Measurements from ENCODE around the gene CERCAM. TPM values are rescaled to one million over a fixed set of nuclear protein-coding genes. Genes with fewer than 3 reads are reported as not detected.

The CERCAM gene
- total and polyA plus RNA-seq, 2 experiments from 2014 or later: 525 to 596 TPM

- Histone ChIP-seq H3K27ac (no peak overlapping the region), H3K9me2 (ENCODE audit: insufficient read depth) (no peaks in the 10 kb centered on the region), H3K4me2 (ENCODE audit: unreplicated experiment) (no peak overlapping the region), H3K27me3 (replicated peaks; ENCODE audit: insufficient read depth) (no peaks in the 10 kb centered on the region), H3F3A (ENCODE audit: insufficient read depth) (no peaks in the 10 kb centered on the region), H3K79me2 (ENCODE audit: insufficient read depth) (no peaks in the 10 kb centered on the region), H3K9me3 (ENCODE audit: low read depth) (no peaks in the 10 kb centered on the region), H3K4me1 (ENCODE audit: insufficient read depth) (no peaks in the 10 kb centered on the region), H3K9ac (no peak overlapping the region), H4K20me1 (ENCODE audit: insufficient read depth) (no peaks in the 10 kb centered on the region), H3K4me3 (no peak overlapping the region), H2AFZ (no peak overlapping the region), H3K36me3 (ENCODE audit: low read depth) (no peaks in the 10 kb centered on the region; the same call in 1 of the 2 replicates)
- TF ChIP-seq EZH2 (IDR thresholded peaks at IDR 0.05; ENCODE audit: insufficient read depth, poor library complexity, severe bottlenecking) (no peak), EZH2phosphoT487 (IDR thresholded peaks at IDR 0.05; ENCODE audit: insufficient read depth, low read depth) (no peak)
- in situ Hi-C loops (cut with MboI): no loop called here
- WGBS, 2 experiments (ENCODE audit: low coverage in 1 of 2, low lambda C conversion rate in 2 of 2, missing lambda C conversion rate in 2 of 2): 85 to 87% methylated on average over 13 of the region's 13 CpGs
- DNase-seq: no peak
Measured at GRCh38 chr9:128389395-128390149, 31.1 kb upstream of the CERCAM start.

DNA sequence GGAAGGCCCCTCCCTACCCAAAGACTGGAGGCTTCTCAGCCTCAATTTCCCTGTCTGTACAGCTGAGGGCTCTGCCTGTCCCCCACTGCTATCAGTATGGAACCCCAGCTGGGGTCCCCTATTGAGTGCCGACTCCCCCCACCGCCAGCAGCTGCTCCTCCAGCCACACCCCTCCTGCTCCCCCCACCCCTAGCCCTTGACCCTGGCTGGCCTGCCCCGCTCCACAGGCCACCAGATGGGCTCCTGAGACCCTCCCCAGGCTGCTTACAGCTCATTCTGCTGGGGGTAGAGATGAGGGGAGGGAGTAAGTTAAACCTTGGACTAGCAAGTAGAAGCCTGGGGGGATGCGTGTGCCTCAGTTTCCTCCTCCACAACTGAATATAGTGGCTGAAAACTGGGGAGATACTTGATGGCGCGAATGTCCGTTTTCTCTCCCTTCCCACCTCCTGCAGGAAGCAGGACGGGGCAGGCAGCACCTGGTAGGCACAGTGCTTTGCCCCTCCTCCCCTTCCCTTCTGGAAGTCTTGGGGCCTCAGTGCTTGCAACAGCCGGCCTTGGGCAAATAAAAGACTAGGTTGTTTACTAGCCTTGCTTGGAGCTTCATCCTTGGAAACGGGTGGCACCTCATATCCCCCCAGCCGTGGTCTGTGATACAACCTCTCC is 30.4 kb upstream of the CERCAM start:
- no peak overlapping the region for H3K27ac ChIP-seq
- H3K4me3 ChIP-seq: no peak overlapping the region
- H4K20me1 ChIP-seq (ENCODE audit: insufficient read depth): no peaks in the 10 kb centered on the region
- no peaks in the 10 kb centered on the region for H3K27me3 ChIP-seq (replicated peaks; ENCODE audit: insufficient read depth)
- no peaks in the 10 kb centered on the region for H3K9me2 ChIP-seq (ENCODE audit: insufficient read depth)
- H2AFZ ChIP-seq: no peak overlapping the region
- H3F3A ChIP-seq (ENCODE audit: insufficient read depth): no peaks in the 10 kb centered on the region
- TF ChIP-seq EZH2phosphoT487 (IDR thresholded peaks at IDR 0.05; ENCODE audit: insufficient read depth, low read depth): no peak
- TF ChIP-seq EZH2 (IDR thresholded peaks at IDR 0.05; ENCODE audit: insufficient read depth, poor library complexity, severe bottlenecking): no peak
- in situ Hi-C loops (cut with MboI): no loop called here
- H3K4me2 ChIP-seq (ENCODE audit: unreplicated experiment): no peak overlapping the region
- no peaks in the 10 kb centered on the region for H3K4me1 ChIP-seq (ENCODE audit: insufficient read depth)
- 95 to 97% methylated on average over 9 to 11 of the region's 11 CpGs for whole genome bisulfite sequencing, 2 experiments (ENCODE audit: low coverage in 1 of 2, low lambda C conversion rate in 2 of 2, missing lambda C conversion rate in 2 of 2)
- H3K9ac ChIP-seq: no peak overlapping the region
- H3K79me2 ChIP-seq (ENCODE audit: insufficient read depth): no peaks in the 10 kb centered on the region
- no peaks in the 10 kb centered on the region for H3K9me3 ChIP-seq (ENCODE audit: low read depth)
- DNase-seq: no peak
- H3K36me3 ChIP-seq (ENCODE audit: low read depth): no peaks in the 10 kb centered on the region; the same call in 1 of the 2 replicates

GRCh38 chr9:128390813-128391711 is 29.6 kb upstream of the CERCAM start:
- in situ Hi-C loops (cut with MboI): no loop called here
- Histone ChIP-seq H3K4me3 (no peak overlapping the region), H3K36me3 (ENCODE audit: low read depth) (no peaks in the 10 kb centered on the region; the same call in 1 of the 2 replicates), H3K9me2 (ENCODE audit: insufficient read depth) (no peaks in the 10 kb centered on the region), H3K4me2 (ENCODE audit: unreplicated experiment) (no peak overlapping the region), H3K9me3 (ENCODE audit: low read depth) (no peaks in the 10 kb centered on the region), H3K9ac (no peak overlapping the region), H3K27ac (no peak overlapping the region), H2AFZ (no peak overlapping the region), H3F3A (ENCODE audit: insufficient read depth) (no peaks in the 10 kb centered on the region), H3K79me2 (ENCODE audit: insufficient read depth) (no peaks in the 10 kb centered on the region), H3K27me3 (replicated peaks; ENCODE audit: insufficient read depth) (no peaks in the 10 kb centered on the region), H3K4me1 (ENCODE audit: insufficient read depth) (no peaks in the 10 kb centered on the region), H4K20me1 (ENCODE audit: insufficient read depth) (no peaks in the 10 kb centered on the region)
- DNase-seq: no peak
- TF ChIP-seq EZH2phosphoT487 (IDR thresholded peaks at IDR 0.05; ENCODE audit: insufficient read depth, low read depth) (no peak), EZH2 (IDR thresholded peaks at IDR 0.05; ENCODE audit: insufficient read depth, poor library complexity, severe bottlenecking) (no peak)
- 89 to 90% methylated on average over 8 of the region's 8 CpGs for WGBS, 2 experiments (ENCODE audit: low coverage in 1 of 2, low lambda C conversion rate in 2 of 2, missing lambda C conversion rate in 2 of 2)

- Histone ChIP-seq H3K9me3 (ENCODE audit: low read depth) (no peaks in the 10 kb centered on the region), H3K27ac (no peak overlapping the region), H2AFZ (no peak overlapping the region), H3K27me3 (replicated peaks; ENCODE audit: insufficient read depth) (no peaks in the 10 kb centered on the region), H3K4me1 (ENCODE audit: insufficient read depth) (no peaks in the 10 kb centered on the region), H3K36me3 (ENCODE audit: low read depth) (no peaks in the 10 kb centered on the region), H3K9ac (no peak overlapping the region), H4K20me1 (ENCODE audit: insufficient read depth) (no peaks in the 10 kb centered on the region), H3F3A (ENCODE audit: insufficient read depth) (no peaks in the 10 kb centered on the region), H3K9me2 (ENCODE audit: insufficient read depth) (no peaks in the 10 kb centered on the region), H3K4me2 (ENCODE audit: unreplicated experiment) (no peak overlapping the region), H3K4me3 (no peak overlapping the region), H3K79me2 (ENCODE audit: insufficient read depth) (no peaks in the 10 kb centered on the region)
- in situ Hi-C loops (cut with MboI): no loop called here
- no peak for DNase-seq
- no peak for TF ChIP-seq EZH2 (IDR thresholded peaks at IDR 0.05; ENCODE audit: insufficient read depth, poor library complexity, severe bottlenecking)
- TF ChIP-seq EZH2phosphoT487 (IDR thresholded peaks at IDR 0.05; ENCODE audit: insufficient read depth, low read depth): no peak
- WGBS, 2 experiments (ENCODE audit: low coverage in 1 of 2, low lambda C conversion rate in 2 of 2, missing lambda C conversion rate in 2 of 2): 92 to 93% methylated on average over 20 to 21 of the region's 21 CpGs
Measured at GRCh38 chr9:128391956-128392301, 28.7 kb upstream of the CERCAM start.
